A549 (cell line): ENCODE results near the gene MYOM1.

Source experiments
- CEBPB ChIP-seq, 2 experiments: fragments of >200 bp in 1 of 2; sonication (Bioruptor Twin) in 1 of 2; formaldehyde crosslinking in 1 of 2; IDR thresholded peaks; 2 replicates each; pipeline ENCODE4 v1.6.1; 2012 to 2016
- CHD2 ChIP-seq: fragments of 150-350 bp; IDR thresholded peaks from 2 replicates; pipeline ENCODE4 v1.6.1; 2014; ENCODE audit warnings: low read length; ENCODE audit not compliant: partially characterized antibody
- CTCF ChIP-seq: fragments of >200 bp; sonication (Bioruptor Twin); formaldehyde crosslinking; IDR thresholded peaks from 3 replicates; pipeline ENCODE4 v1.5.1; 2016
- EHMT2 ChIP-seq: fragments of 200-600 bp; sonication (generic); IDR thresholded peaks from 2 replicates; pipeline ENCODE4 v1.6.1; 2016; ENCODE audit warnings: antibody characterized with exemption, low read depth, mild to moderate bottlenecking, moderate library complexity
- HDAC2 ChIP-seq: fragments of 200-600 bp; sonication (generic); IDR thresholded peaks from 2 replicates; pipeline ENCODE4 v1.6.1; 2016
- MAX ChIP-seq: IDR thresholded peaks from 2 replicates; pipeline ENCODE4 v1.6.1; 2012
- POLR2A ChIP-seq: IDR thresholded peaks from 2 replicates; pipeline ENCODE4 v1.6.1; 2012; ENCODE audit warnings: mild to moderate bottlenecking, low read length
- RCOR1 ChIP-seq: fragments of 150-350 bp; IDR thresholded peaks from 2 replicates; pipeline ENCODE4 v1.6.1; 2014; ENCODE audit warnings: antibody characterized with exemption, low read length, low read depth
- REST ChIP-seq: fragments of 200-600 bp; sonication (generic); IDR thresholded peaks from 2 replicates; pipeline ENCODE4 v1.6.1; 2016; ENCODE audit warnings: antibody characterized with exemption, mild to moderate bottlenecking, moderate library complexity
- RFX5 ChIP-seq: fragments of 450-650 bp; IDR thresholded peaks from 2 replicates; pipeline ENCODE4 v1.7.1; 2014; ENCODE audit warnings: antibody characterized with exemption, mild to moderate bottlenecking, moderate library complexity
- TP53 ChIP-seq: fragments of 250-450 bp; sonication (Bioruptor Pico); IDR thresholded peaks from 2 replicates; pipeline ENCODE4 v1.5.0; 2021; ENCODE audit warnings: mild to moderate bottlenecking, moderate library complexity
- USF2 ChIP-seq: fragments of 450-650 bp; IDR thresholded peaks from 2 replicates; pipeline ENCODE4 v1.6.1; 2014; ENCODE audit warnings: antibody characterized with exemption
- ZNF302 ChIP-seq: fragments of 250-450 bp; sonication (Bioruptor Pico); IDR thresholded peaks from 2 replicates; pipeline ENCODE4 v1.9.0; 2021; ENCODE audit warnings: inconsistent platforms, mild to moderate bottlenecking, moderate library complexity
- ZSCAN20 ChIP-seq: fragments of 250-450 bp; sonication (Bioruptor Pico); IDR thresholded peaks from 2 replicates; pipeline ENCODE4 v1.8.0; 2022; ENCODE audit warnings: mild to moderate bottlenecking, moderate library complexity

- TF ChIP-seq EHMT2 (no peak), TP53 (CRISPR knock-in tag) (no peak), CTCF (no peak), ZNF302 (CRISPR knock-in tag) (no peak), RCOR1 (no peak), HDAC2 (no peak), REST (no peak), CHD2 (no peak), POLR2A (no peak), RFX5 (no peak), MAX (no peak), ZSCAN20 (CRISPR knock-in tag) (no peak), USF2 (no peak), CEBPB (IDR thresholded peaks at IDR 0.05) (no peak)
Measured at GRCh38 chr18:3025544-3025943, 194.2 kb downstream of the MYOM1 start.
